Thyroid gland (tissue), 4 donors: ENCODE results near the gene CCDC50. TPM values are rescaled to one million over a fixed set of nuclear protein-coding genes. Genes with fewer than 3 reads are reported as not detected.

Experiments
- DNase-seq, 2 donors: peaks; one replicate each; pipeline ENCODE4 v3.0.0-alpha.2; 2019
- H3K27ac ChIP-seq, 3 donors: fragments of 200-600 bp; sonication (generic); 1 replicate in 2 of 3; 2 replicates in 1 of 3; pipeline ENCODE4 v1.5.1; 2016 to 2019; ENCODE audit warnings: mild to moderate bottlenecking in 1 of 3, moderate library complexity in 1 of 3
- H3K27me3 ChIP-seq: fragments of 200-600 bp; sonication (generic); one replicate; pipeline ENCODE4 v1.5.1; 2019
- H3K36me3 ChIP-seq, 2 donors: fragments of 200-600 bp; sonication (generic); one replicate each; pipeline ENCODE4 v1.5.1; 2016 to 2019
- H3K4me1 ChIP-seq, 2 donors: fragments of 200-600 bp; sonication (generic); one replicate each; pipeline ENCODE4 v1.5.1; 2017 to 2019
- H3K4me3 ChIP-seq, 3 donors: fragments of 200-600 bp; sonication (generic); replicated peaks in 1 of 3; 1 replicate in 2 of 3; 2 replicates in 1 of 3; pipeline ENCODE4 v1.5.1; 2016; ENCODE audit warnings: mild to moderate bottlenecking in 1 of 3
- H3K9me3 ChIP-seq: fragments of 200-600 bp; sonication (generic); one replicate; pipeline ENCODE4 v1.5.1; 2017
- POLR2A ChIP-seq, 2 donors: fragments of 450-650 bp; IDR thresholded peaks; one replicate each; pipeline ENCODE4 v1.6.1; 2017; ENCODE audit warnings: antibody characterized with exemption in 2 of 2, mild to moderate bottlenecking in 2 of 2, moderate library complexity in 1 of 2
- WGBS, 2 donors: methylation state at CpG; one replicate each; pipeline ENCODE4 v1.1.5; 2017; 5-methylcytosine and 5-hydroxymethylcytosine counted together
- intact Hi-C: fragments of 100-400 bp; cut with DNase I; formaldehyde crosslinking; loops from one replicate; pipeline ENCODE4 v1.15.1; 2023
- total RNA-seq, 4 donors: library from RNA; depleted of rRNA; stranded (reverse); fragments of >200 nt; gene quantifications; one replicate each; pipeline ENCODE4 v1.2.3, GENCODE V29; 2016
- TF ChIP-seq, protein P1 (sequence below), 6 experiments: fragments of 200-600 bp in 3 of 6; fragments of 450-650 bp in 3 of 6; sonication (generic) in 3 of 6; IDR thresholded peaks; one replicate each; pipeline ENCODE4 v1.5.1; 2016 to 2019; ENCODE audit warnings: antibody characterized with exemption in 6 of 6, mild to moderate bottlenecking in 2 of 6, inconsistent platforms in 1 of 6, moderate library complexity in 1 of 6

CCDC50 gene
- total RNA-seq, 4 donors from 2014 or later, result 63.3 to 104 (median 91.1) TPM

DNA sequence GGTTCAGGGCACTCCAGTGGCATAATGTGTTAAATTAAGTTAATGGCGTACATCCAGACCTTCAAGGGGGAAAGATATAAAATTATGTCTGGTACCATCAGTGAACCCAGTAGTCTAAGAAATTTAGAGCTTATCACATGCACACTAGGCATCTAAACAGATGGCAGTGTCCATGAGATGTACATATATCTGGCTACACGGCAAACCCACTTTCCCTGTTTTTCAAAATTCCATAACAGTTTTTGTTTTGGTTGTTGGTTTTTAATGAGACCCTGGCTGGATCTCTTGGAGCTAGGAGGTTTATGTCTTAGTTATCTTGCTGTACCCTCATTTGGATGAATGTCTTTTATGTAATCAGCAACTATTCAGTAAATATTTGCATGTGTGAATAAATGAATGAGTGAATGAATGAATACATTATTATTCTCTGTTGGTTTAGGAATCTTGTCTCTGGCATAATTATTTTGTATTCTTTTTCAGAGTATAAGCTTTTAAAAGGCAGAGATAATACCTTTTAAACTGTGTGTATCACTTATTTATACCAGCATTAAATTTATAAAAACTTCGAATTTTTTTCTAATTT lies 4.2 kb downstream of the CCDC50 start:
- DNase-seq, result no peak
- Histone ChIP-seq H3K27ac (no peak overlapping the region), H3K4me1 (peaks cover 37 to 40% of the 10 kb centered on the region in 2 donors), H3K9me3 (no peaks in the 10 kb centered on the region), H3K4me3 (no peak overlapping the region), H3K36me3 (no peaks in the 10 kb centered on the region), H3K27me3 (no peaks in the 10 kb centered on the region)
- WGBS, 2 donors, result 93 to 95% methylated on average over 3 of the region's 3 CpGs
- intact Hi-C loops, result loop anchor here (10.0 kb wide), 1 partner anchor 51 kb away; no protein-coding TSS in a partner anchor
- TF ChIP-seq POLR2A (IDR thresholded peaks at IDR 0.05), result no peak

GRCh38 chr3:191334346-191334893 lies 5.2 kb downstream of the CCDC50 start:
- 90 to 91% methylated on average over 4 of the region's 4 CpGs for WGBS, 2 donors
- Histone ChIP-seq H3K9me3 (no peaks in the 10 kb centered on the region), H3K27me3 (no peaks in the 10 kb centered on the region), H3K4me3 (no peak overlapping the region), H3K36me3 (no peaks in the 10 kb centered on the region), H3K4me1 (peaks cover 37 to 45% of the 10 kb centered on the region in 2 donors), H3K27ac (no peak overlapping the region)
- TF ChIP-seq, protein P1, sequence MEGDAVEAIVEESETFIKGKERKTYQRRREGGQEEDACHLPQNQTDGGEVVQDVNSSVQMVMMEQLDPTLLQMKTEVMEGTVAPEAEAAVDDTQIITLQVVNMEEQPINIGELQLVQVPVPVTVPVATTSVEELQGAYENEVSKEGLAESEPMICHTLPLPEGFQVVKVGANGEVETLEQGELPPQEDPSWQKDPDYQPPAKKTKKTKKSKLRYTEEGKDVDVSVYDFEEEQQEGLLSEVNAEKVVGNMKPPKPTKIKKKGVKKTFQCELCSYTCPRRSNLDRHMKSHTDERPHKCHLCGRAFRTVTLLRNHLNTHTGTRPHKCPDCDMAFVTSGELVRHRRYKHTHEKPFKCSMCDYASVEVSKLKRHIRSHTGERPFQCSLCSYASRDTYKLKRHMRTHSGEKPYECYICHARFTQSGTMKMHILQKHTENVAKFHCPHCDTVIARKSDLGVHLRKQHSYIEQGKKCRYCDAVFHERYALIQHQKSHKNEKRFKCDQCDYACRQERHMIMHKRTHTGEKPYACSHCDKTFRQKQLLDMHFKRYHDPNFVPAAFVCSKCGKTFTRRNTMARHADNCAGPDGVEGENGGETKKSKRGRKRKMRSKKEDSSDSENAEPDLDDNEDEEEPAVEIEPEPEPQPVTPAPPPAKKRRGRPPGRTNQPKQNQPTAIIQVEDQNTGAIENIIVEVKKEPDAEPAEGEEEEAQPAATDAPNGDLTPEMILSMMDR (IDR thresholded peaks at IDR 0.05), result no peak
- TF ChIP-seq POLR2A (IDR thresholded peaks at IDR 0.05), result no peak
- intact Hi-C loops, result loop anchor here (10.0 kb wide), 1 partner anchor 50 kb away; no protein-coding TSS in a partner anchor
- DNase-seq, result no peak

- no peak overlapping the region for H3K27ac ChIP-seq
- no peak overlapping the region for H3K4me3 ChIP-seq
- H3K9me3 ChIP-seq, result no peaks in the 10 kb centered on the region
- intact Hi-C loops, result loop anchor here (10.0 kb wide), 1 partner anchor 48 kb away; no protein-coding TSS in a partner anchor
- TF ChIP-seq POLR2A (IDR thresholded peaks at IDR 0.05), result no peak
- TF ChIP-seq, protein P1 (IDR thresholded peaks at IDR 0.05), result no peak
- H3K27me3 ChIP-seq, result no peaks in the 10 kb centered on the region
- 77 to 92% methylated on average over 2 of the region's 2 CpGs for WGBS, 2 donors
- H3K36me3 ChIP-seq, result no peaks in the 10 kb centered on the region
- peaks cover 37 to 49% of the 10 kb centered on the region in 2 donors for H3K4me1 ChIP-seq
- no peak for DNase-seq
These were observed 7.6 kb downstream of the CCDC50 start for GRCh38 chr3:191336833-191337232.

GRCh38 chr3:191338177-191338488 lies 8.9 kb downstream of the CCDC50 start:
- DNase-seq, result no peak
- no peaks in the 10 kb centered on the region for H3K36me3 ChIP-seq
- H3K27ac ChIP-seq, result no peak overlapping the region
- WGBS, 2 donors, result 94 to 96% methylated on average over 4 of the region's 4 CpGs
- H3K9me3 ChIP-seq, result no peaks in the 10 kb centered on the region
- TF ChIP-seq POLR2A (IDR thresholded peaks at IDR 0.05), result no peak
- TF ChIP-seq, protein P1 (IDR thresholded peaks at IDR 0.05), result no peak
- H3K4me1 ChIP-seq, result peaks cover 39 to 50% of the 10 kb centered on the region in 2 donors
- no peaks in the 10 kb centered on the region for H3K27me3 ChIP-seq
- H3K4me3 ChIP-seq, result no peak overlapping the region
- intact Hi-C loops, result loop anchor here (10.0 kb wide), 1 partner anchor 47 kb away; no protein-coding TSS in a partner anchor

DNA sequence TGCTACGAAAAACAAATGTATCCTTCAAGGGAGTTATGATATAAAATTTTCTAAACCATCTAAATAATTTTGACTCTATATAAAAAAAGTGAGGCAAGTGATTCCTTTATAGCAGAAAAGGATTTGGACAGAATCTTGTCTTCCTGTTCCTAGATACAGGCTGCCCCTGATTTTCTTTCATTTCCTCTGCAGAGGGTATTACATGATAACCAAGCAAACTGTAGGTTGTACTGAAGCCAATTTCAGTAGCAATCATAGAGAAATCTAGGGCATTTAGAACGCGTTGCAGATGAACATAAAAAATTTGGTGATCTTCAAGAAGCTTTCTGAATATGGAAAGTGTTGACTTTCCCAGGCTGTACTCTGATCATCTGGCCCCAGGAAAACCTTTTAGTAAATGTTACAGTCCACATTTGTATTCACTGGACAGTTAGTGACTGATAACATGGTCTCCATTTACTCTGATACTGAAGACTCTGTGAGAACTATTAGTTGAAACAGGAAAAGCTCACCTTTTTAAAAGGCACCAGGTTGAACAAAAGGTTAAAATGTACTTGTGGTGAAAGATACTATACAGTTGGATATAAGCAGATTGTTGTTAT lies 10.2 kb downstream of the CCDC50 start:
- no peak for DNase-seq
- no peak overlapping the region for H3K27ac ChIP-seq
- no peak overlapping the region for H3K4me3 ChIP-seq
- WGBS, 2 donors, result 71 to 86% methylated on average over 3 of the region's 3 CpGs
- TF ChIP-seq, protein P1 (IDR thresholded peaks at IDR 0.05), result no peak
- TF ChIP-seq POLR2A (IDR thresholded peaks at IDR 0.05), result no peak
- H3K9me3 ChIP-seq, result no peaks in the 10 kb centered on the region
- no peaks in the 10 kb centered on the region for H3K36me3 ChIP-seq
- intact Hi-C loops, result loop anchor here (10.0 kb wide), 1 partner anchor 45 kb away; no protein-coding TSS in a partner anchor
- peaks cover 42 to 51% of the 10 kb centered on the region in 2 donors for H3K4me1 ChIP-seq
- H3K27me3 ChIP-seq, result no peaks in the 10 kb centered on the region
